Occipital lobe (tissue), 2 donors: ENCODE data around the gene CABLES1. TPM values are rescaled to one million over a fixed set of nuclear protein-coding genes. Genes with fewer than 3 reads are reported as not detected.
A peak's percentile ranks its signal among the peaks of the same experiment; 100 is the strongest.
"Not testable (repeated sequence)": the region's sequence is repeated elsewhere in the genome, so short reads cannot be mapped to it uniquely, and the experiment has no call there.

Experiments used
- DNase-seq: peaks from one replicate; lab custom pipeline; 2025; lab: John Stamatoyannopoulos, UW
- total RNA-seq: library from RNA; depleted of rRNA; stranded (reverse); fragments of >200 nt; gene quantifications from one replicate; pipeline ENCODE4 v1.2.3, GENCODE V29; 2014

CABLES1 gene
- total RNA-seq, 1 donor from 2014 or later = 6.7 TPM

GRCh38 chr18:23109163-23109562 is 26.1 kb upstream of the CABLES1 start:
- not testable (repeated sequence) for DNase-seq

GRCh38 chr18:23113576-23113975 is 21.7 kb upstream of the CABLES1 start:
- DNase-seq = no peak

GRCh38 chr18:23114171-23114881 is 21.0 kb upstream of the CABLES1 start:
- no peak for DNase-seq

GRCh38 chr18:23114911-23115310 is 20.4 kb upstream of the CABLES1 start:
- DNase-seq = no peak

DNA sequence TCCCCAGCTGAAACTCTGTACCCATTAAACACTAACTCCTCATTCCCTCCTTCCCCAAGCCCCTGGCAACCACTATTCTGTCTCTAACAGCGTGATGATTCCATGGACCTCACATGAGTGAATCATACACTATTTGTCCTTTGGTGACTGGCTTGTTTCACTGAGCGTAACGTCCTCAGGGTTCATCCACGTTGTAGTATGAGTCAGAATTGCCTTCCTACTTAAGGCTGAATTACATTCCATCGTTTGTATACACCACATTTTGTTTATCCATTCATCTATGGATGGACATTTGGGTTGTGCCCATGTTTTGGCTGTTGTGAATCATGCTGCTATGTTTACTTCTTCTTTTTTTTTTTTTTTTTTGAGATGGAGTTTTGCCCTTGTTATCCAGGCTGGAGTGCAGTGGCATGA is 19.6 kb upstream of the CABLES1 start:
- no peak for DNase-seq

GRCh38 chr18:23121133-23121532 is 14.2 kb upstream of the CABLES1 start:
- DNase-seq = no peak

DNA sequence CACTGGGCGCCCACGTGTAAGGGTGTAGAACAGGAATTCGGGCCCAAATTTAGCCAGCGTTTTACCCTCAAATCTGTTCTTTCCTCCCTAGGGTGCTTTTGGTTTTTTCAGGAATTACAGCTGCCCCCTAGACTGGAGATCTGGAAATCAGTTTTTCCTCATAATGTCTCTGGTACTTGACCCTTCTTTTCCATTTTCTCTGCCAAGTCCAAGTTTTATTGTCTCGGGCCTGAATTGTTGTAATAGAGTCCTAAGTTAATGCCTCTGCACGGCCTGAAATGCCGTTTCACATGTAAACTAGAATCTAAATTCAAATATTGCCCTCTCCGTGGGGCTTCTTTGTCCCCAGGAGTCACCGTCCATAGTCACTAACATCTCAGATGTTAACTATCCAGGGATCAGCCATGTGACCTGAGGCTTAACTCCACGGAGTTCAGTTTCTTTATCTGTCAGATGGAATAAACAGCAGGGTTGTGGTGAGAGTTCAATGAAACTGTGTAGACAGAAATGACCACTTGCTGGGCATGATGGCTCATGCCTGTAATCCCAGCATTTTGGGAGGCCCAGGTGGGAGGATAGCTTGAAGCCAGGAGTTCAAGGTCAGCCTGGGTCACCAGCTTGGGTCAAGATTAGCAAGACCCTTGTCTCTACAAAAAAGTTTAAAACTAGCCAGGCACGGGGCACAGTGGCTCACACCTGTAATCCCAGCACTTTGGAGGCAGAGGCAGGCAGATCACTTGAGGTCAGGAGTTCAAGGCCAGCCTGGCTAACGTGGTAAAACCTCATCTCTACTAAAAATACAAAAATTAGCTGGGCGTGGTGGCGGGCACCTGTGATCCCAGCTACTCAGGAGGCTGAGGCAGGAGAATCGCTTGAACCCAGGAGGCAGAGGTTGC is 12.7 kb upstream of the CABLES1 start:
- no peak for DNase-seq

GRCh38 chr18:23126376-23127056 is 8.8 kb upstream of the CABLES1 start:
- peak; percentile 20 for DNase-seq

DNA sequence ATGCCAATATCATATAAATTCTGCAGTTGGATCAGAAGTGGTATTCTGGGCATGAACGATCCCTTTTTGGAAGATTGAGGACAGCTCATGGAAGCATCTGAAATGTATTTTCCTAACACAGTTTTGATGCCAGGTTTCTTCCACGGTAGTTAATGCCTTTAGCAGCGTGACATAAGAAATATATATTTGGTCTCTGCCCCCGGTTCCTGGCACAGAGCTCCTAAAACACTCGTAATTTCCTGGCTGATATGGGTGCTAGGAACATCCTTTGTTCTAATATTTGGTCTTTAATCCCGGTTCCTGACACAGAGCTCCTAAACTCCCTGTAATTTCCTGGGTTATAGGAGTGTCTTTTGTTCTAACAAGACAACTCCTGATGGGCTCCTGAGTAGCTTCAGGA is 8.2 kb upstream of the CABLES1 start:
- no peak for DNase-seq

DNA sequence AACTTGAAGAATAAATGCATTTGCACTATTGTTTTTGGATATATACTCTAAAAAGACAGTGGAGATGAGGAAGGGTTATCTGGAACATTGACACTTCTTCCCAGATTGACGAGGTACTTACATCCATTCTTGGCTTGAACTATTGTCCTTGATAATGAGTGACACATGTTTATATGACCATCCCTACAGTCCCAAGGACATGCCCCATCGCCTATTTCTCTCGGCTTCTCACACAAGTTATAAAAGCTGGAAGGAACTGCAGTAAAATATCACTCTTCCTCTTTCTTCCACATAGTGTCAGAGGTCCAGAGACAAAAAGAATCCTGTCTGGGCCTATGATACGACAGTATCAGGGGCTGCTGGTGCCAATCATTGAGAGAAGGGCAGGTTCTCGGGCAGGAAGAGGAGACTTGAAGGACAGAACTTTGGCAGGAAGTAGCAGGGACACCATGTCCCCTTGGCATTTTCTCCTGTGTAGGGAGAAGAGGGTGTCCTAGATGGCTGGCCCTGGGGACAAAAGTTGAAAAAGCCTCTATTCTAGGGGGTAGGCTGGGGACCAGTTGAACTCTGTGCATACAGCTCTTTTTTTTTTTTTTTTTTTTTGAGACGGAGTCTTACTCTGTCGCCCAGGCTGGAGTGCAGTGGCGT is 5.8 kb upstream of the CABLES1 start:
- DNase-seq = no peak

GRCh38 chr18:23131693-23132319 is 3.5 kb upstream of the CABLES1 start:
- no peak for DNase-seq

- no peak for DNase-seq
Observed at GRCh38 chr18:23133860-23134779, 1.2 kb upstream of the CABLES1 start.

- DNase-seq = no peak
Observed at GRCh38 chr18:23135550-23136325, 453 bp downstream of the CABLES1 start.

DNA sequence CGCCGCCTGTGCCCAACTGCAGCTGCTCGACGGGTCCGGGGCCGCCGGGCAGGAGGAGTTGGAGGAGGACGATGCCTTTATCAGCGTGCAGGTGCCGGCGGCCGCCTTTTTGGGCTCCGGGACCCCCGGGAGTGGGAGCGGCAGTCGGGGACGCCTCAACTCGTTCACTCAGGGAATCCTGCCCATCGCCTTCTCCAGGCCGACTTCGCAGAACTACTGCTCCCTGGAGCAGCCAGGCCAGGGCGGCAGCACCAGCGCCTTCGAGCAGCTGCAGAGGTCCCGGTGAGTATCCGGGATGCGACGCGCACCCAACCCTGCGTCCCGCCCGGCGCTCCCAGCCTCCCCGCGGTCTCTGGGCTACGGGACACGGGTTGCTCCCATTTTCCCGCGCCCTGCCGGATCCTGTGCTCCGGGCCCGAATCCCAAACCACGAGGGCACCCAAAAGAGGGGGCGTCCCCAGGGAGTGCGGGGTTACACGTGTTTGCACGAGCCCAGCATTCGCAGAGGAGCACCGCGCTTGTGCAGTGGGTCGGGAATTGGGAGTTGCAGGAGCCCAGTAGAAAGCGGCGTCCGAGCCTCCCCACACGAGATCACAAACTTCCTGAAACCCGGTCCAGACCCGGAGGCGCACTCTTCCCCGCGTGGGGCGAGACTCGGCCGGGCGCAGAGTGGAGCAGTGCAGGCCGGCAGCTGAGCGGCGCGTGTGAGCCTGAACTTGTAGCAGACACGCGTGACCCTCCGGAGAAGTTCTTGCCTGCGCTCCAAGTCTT is 1.2 kb downstream of the CABLES1 start:
- no peak for DNase-seq

DNA sequence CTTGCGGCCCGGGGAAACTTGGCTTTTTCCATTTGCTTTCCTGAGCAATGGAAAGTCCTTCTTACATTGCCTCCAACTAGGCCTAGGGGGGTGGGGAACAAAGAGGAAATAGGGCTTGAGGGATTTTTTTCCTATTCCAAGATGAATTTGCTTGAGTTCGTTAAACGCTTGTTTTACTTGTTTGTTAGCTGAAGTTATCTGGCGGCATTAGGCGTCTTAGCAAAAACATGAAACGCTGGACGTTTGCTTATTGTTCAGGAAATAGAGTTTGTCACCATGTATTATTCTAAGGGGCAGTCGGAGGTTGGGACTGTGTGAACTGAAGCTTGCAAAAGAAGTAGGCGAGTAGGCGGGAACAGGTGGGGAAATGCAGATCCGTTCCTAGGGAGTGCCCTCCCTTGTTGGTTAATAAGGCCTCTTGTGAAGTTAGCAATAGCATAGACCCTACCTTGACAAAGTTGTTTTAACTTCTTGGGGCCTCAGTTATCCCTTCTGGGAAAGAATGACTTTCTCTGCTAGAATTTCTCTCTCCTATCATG is 1.9 kb downstream of the CABLES1 start:
- no peak for DNase-seq

DNA sequence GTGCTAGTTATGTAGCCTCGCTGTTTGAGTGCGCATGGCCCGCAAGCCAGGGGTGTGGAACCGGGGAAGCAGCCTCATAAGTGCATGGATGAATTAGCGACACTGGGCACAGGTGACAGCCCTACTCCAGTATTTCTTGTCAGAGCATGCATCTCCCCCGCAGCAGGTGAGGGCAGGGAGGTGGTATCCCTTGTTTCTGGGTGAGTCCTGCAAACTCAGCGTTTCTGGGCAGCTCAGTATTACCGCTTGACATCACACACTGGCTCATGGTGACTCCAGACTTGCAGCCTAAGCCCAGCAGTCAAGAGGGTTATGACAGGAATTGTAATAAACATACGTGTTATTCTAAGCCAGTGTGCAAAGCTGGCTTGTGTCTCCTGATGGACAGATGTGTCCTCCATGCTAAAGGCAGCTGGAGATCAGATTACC is 2.5 kb downstream of the CABLES1 start:
- DNase-seq = no peak

DNA sequence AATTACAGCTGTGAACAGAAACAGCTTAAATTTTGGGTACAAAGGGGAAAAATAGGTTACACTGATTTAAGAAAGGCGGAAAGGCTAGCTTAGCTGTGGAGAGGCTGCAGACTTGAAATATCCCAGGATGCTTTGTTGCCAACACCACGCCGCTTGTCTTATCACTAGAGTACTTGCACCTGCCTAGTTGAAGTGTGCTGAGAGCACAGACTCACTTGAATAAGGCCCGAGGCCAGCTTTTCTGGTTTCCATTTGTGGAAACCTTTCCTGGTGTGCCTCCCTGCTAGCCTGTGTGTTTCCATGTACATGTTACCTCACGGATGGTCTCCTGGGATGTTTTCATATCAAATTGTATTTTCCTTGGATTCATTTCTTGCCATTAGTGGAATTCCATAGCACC is 3.2 kb downstream of the CABLES1 start:
- no peak for DNase-seq
